Prostate gland (tissue), 2 donors: ENCODE measurements around the gene UNC5B. TPM values are rescaled to one million over a fixed set of nuclear protein-coding genes. Genes with fewer than 3 reads are reported as not detected.

Experiments
- DNase-seq: peaks from one replicate; pipeline ENCODE4 v3.0.0-alpha.2; 2019; ENCODE audit warnings: low spot score
- H3K27ac ChIP-seq, 2 donors: fragments of 200-600 bp; sonication (generic); 2 replicates each; pipeline ENCODE4 v1.5.1; 2017 to 2019
- H3K27me3 ChIP-seq: fragments of 200-600 bp; sonication (generic); replicated peaks from 2 replicates; pipeline ENCODE4 v1.5.1; 2019; ENCODE audit not compliant: insufficient read depth
- H3K36me3 ChIP-seq, 2 donors: fragments of 200-600 bp; sonication (generic); 1 replicate in 1 of 2; 2 replicates in 1 of 2; pipeline versions ENCODE4 v1.5.1 to v1.8.1; 2017 to 2019
- H3K4me1 ChIP-seq: fragments of 200-600 bp; sonication (generic); replicated peaks from 2 replicates; pipeline ENCODE4 v1.5.1; 2019
- H3K4me3 ChIP-seq, 2 donors: fragments of 200-600 bp; sonication (generic); 2 replicates each; pipeline ENCODE4 v1.5.1; 2017 to 2019
- H3K9me3 ChIP-seq: fragments of 200-600 bp; sonication (generic); 2 replicates; pipeline ENCODE4 v1.5.1; 2017
- POLR2A ChIP-seq: fragments of 450-650 bp; IDR thresholded peaks from one replicate; pipeline ENCODE4 v1.6.1; 2016; ENCODE audit warnings: antibody characterized with exemption, mild to moderate bottlenecking
- POLR2AphosphoS5 ChIP-seq: sonication (generic); formaldehyde crosslinking; IDR thresholded peaks from one replicate; pipeline ENCODE4 v1.6.1; 2017; ENCODE audit warnings: antibody characterized with exemption
- WGBS: methylation state at CpG from one replicate; pipeline ENCODE4 v1.1.5; 2018; 5-methylcytosine and 5-hydroxymethylcytosine counted together
- intact Hi-C: fragments of 100-400 bp; cut with DNase I; formaldehyde crosslinking; loops from one replicate; pipeline ENCODE4 v1.14.2; 2022
- total RNA-seq, 2 donors: library from RNA; depleted of rRNA; stranded (reverse); fragments of >200 nt; gene quantifications; one replicate each; pipeline ENCODE4 v1.1.0, GENCODE V29; 2016
- TF ChIP-seq, protein P1 (sequence below), 4 experiments: fragments of 200-600 bp in 2 of 4; fragments of 450-650 bp in 2 of 4; sonication (generic) in 2 of 4; IDR thresholded peaks; 1 replicate in 3 of 4; 2 replicates in 1 of 4; pipeline ENCODE4 v1.5.1; 2016 to 2019; ENCODE audit warnings: antibody characterized with exemption in 4 of 4, mild to moderate bottlenecking in 2 of 4, moderate library complexity in 2 of 4

Gene UNC5B
- total RNA-seq, 2 donors from 2014 or later = 12.8 to 58.4 TPM

- no peaks in the 10 kb centered on the region for H3K9me3 ChIP-seq
- no peak for TF ChIP-seq POLR2A
- TF ChIP-seq, protein P1, sequence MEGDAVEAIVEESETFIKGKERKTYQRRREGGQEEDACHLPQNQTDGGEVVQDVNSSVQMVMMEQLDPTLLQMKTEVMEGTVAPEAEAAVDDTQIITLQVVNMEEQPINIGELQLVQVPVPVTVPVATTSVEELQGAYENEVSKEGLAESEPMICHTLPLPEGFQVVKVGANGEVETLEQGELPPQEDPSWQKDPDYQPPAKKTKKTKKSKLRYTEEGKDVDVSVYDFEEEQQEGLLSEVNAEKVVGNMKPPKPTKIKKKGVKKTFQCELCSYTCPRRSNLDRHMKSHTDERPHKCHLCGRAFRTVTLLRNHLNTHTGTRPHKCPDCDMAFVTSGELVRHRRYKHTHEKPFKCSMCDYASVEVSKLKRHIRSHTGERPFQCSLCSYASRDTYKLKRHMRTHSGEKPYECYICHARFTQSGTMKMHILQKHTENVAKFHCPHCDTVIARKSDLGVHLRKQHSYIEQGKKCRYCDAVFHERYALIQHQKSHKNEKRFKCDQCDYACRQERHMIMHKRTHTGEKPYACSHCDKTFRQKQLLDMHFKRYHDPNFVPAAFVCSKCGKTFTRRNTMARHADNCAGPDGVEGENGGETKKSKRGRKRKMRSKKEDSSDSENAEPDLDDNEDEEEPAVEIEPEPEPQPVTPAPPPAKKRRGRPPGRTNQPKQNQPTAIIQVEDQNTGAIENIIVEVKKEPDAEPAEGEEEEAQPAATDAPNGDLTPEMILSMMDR (IDR thresholded peaks at IDR 0.05) = no peak
- no peak for TF ChIP-seq POLR2AphosphoS5
- no peaks in the 10 kb centered on the region for H3K36me3 ChIP-seq
- H3K4me1 ChIP-seq = peaks cover 2% of the 10 kb centered on the region
- no peak for DNase-seq
- WGBS = 55% methylated on average over 5 of the region's 5 CpGs
- H3K4me3 ChIP-seq = no peak overlapping the region
- H3K27me3 ChIP-seq = no peaks in the 10 kb centered on the region
- H3K27ac ChIP-seq = no peak overlapping the region
- intact Hi-C loops = loop anchor here (2.0 to 10.0 kb wide), 4 partner anchors 59 to 395 kb away; partner anchors contain the start of gene SGPL1
Measured at GRCh38 chr10:71209731-71210541, 2.4 kb upstream of the UNC5B start.

- Histone ChIP-seq H3K9me3 (no peaks in the 10 kb centered on the region), H3K4me3 (no peak overlapping the region), H3K4me1 (peaks cover 2% of the 10 kb centered on the region), H3K27me3 (no peaks in the 10 kb centered on the region), H3K27ac (no peak overlapping the region), H3K36me3 (no peaks in the 10 kb centered on the region)
- intact Hi-C loops = loop anchor here (2.0 to 10.0 kb wide), 3 partner anchors 58 to 396 kb away; partner anchors contain the start of gene SGPL1
- no peak for DNase-seq
- WGBS = 36% methylated on average over 5 of the region's 5 CpGs
- TF ChIP-seq POLR2A (no peak), POLR2AphosphoS5 (peak; percentile 34)
- TF ChIP-seq, protein P1 (IDR thresholded peaks at IDR 0.05) = no peak
Measured at GRCh38 chr10:71210542-71210871, 1.9 kb upstream of the UNC5B start.

DNA sequence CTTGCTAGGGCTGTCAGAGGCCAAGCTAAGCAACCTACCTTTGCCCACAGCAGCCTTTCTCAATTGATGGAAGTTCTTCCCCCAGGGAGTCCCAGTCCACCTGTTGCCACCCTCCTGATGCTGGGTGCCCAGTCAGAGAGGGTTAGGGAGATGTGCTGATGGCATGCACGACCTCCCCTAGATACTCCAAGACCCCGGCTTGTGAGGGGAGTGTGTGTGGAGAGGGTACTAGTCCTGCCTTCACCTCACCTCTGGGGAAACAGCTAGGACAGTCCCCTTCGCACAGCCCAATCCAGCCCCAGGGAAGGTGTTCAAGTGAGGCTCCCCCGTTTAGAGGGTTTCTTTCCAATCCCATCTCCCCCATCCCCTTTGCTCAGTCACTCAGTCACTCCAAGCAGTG, 1.3 kb upstream of the UNC5B start:
- Histone ChIP-seq H3K4me1 (peaks cover 2% of the 10 kb centered on the region), H3K36me3 (no peaks in the 10 kb centered on the region), H3K9me3 (no peaks in the 10 kb centered on the region), H3K27ac (no peak overlapping the region), H3K27me3 (no peaks in the 10 kb centered on the region), H3K4me3 (no peak overlapping the region)
- TF ChIP-seq, protein P1 (IDR thresholded peaks at IDR 0.05) = no peak
- TF ChIP-seq POLR2AphosphoS5 (no peak), POLR2A (no peak)
- intact Hi-C loops = loop anchor here (2.0 to 10.0 kb wide), 3 partner anchors 58 to 396 kb away; partner anchors contain the start of gene SGPL1
- no peak for DNase-seq
- WGBS = 81% methylated on average over 4 of the region's 4 CpGs

GRCh38 chr10:71211775-71212317, 524 bp upstream of the UNC5B start:
- no peaks in the 10 kb centered on the region for H3K9me3 ChIP-seq
- H3K27me3 ChIP-seq = no peaks in the 10 kb centered on the region
- peak overlapping the region; percentile 51 to 80 for H3K27ac ChIP-seq
- no peak for DNase-seq
- TF ChIP-seq POLR2A = no peak
- TF ChIP-seq POLR2AphosphoS5 = no peak
- TF ChIP-seq, protein P1 (IDR thresholded peaks at IDR 0.05) = no peak
- H3K4me3 ChIP-seq = peak overlapping the region; percentile 58 to 64
- intact Hi-C loops = loop anchor here (2.0 to 10.0 kb wide), 3 partner anchors 57 to 397 kb away; partner anchors contain the start of gene SGPL1
- WGBS = 6% methylated on average over 7 of the region's 7 CpGs
- H3K36me3 ChIP-seq = no peaks in the 10 kb centered on the region
- H3K4me1 ChIP-seq = peaks cover 2% of the 10 kb centered on the region
